PC-9 (cell line): ENCODE data around the gene PC. TPM values are rescaled to one million over a fixed set of nuclear protein-coding genes. Genes with fewer than 3 reads are reported as not detected.

Experiments used
- BruUV-seq: library from RNA; stranded (reverse); fragments of 400-500 nt; replicated peaks from 2 replicates; lab custom pipeline; 2021; lab: Mats Ljungman, UMichigan
- CTCF ChIA-PET: fragments of 300-600 bp; sonication (Branson Sonifier 250); formaldehyde crosslinking; loops from one replicate; lab custom pipeline; 2022; ENCODE audit warnings: antibody characterized with exemption; lab: Charles Lee
- POLR2A ChIA-PET: fragments of 300-600 bp; sonication (Branson Sonifier 250); formaldehyde crosslinking; loops from one replicate; lab custom pipeline; 2022; ENCODE audit warnings: antibody characterized with exemption; ENCODE audit not compliant: unreplicated experiment; lab: Charles Lee
- DNase-seq, 2 experiments: peaks; one replicate each; pipeline versions ENCODE4 v3.0.0 to v3.0.0-alpha.2; 2015 to 2022; ENCODE audit warnings: mixed read lengths in 1 of 2
- H2AFZ ChIP-seq: fragments of 200-600 bp; sonication (generic); 2 replicates; pipeline ENCODE4 v1.8.1; 2017; ENCODE audit warnings: antibody characterized with exemption
- H3F3A ChIP-seq: fragments of 200-600 bp; sonication (generic); 2 replicates; pipeline ENCODE4 v1.8.1; 2017; ENCODE audit warnings: antibody characterized with exemption, mild to moderate bottlenecking, low read depth; ENCODE audit not compliant: insufficient read depth
- H3K27ac ChIP-seq: fragments of 200-600 bp; sonication (generic); 2 replicates; pipeline ENCODE4 v1.6.1; 2016; ENCODE audit warnings: mixed run types
- H3K27me3 ChIP-seq: fragments of 200-600 bp; sonication (generic); 2 replicates; pipeline ENCODE4 v1.6.1; 2016; ENCODE audit warnings: low read depth, mixed run types; ENCODE audit not compliant: insufficient read depth
- H3K36me3 ChIP-seq: fragments of 200-600 bp; sonication (generic); 2 replicates; pipeline ENCODE4 v1.6.1; 2016; ENCODE audit warnings: low read depth, mixed run types
- H3K4me1 ChIP-seq: fragments of 200-600 bp; sonication (generic); replicated peaks from 2 replicates; pipeline ENCODE4 v1.6.1; 2016; ENCODE audit warnings: mixed run types; ENCODE audit not compliant: insufficient read depth
- H3K4me2 ChIP-seq: fragments of 200-600 bp; sonication (generic); 2 replicates; pipeline ENCODE4 v1.6.1; 2017; ENCODE audit warnings: mixed run types
- H3K4me3 ChIP-seq: fragments of 200-600 bp; sonication (generic); 2 replicates; pipeline ENCODE4 v1.6.1; 2016; ENCODE audit warnings: mixed run types
- H3K79me2 ChIP-seq: fragments of 200-600 bp; sonication (generic); 2 replicates; pipeline ENCODE4 v1.6.1; 2017; ENCODE audit warnings: low read depth, mixed run types
- H3K9me2 ChIP-seq: fragments of 200-600 bp; sonication (generic); 2 replicates; pipeline ENCODE4 v1.8.1; 2017; ENCODE audit warnings: mild to moderate bottlenecking; ENCODE audit not compliant: insufficient read depth
- H3K9me3 ChIP-seq: fragments of 200-600 bp; sonication (generic); 2 replicates; pipeline ENCODE4 v1.8.1; 2016; ENCODE audit warnings: low read depth; ENCODE audit not compliant: insufficient read depth
- H4K20me1 ChIP-seq: fragments of 200-600 bp; sonication (generic); 2 replicates; pipeline ENCODE4 v1.8.1; 2017; ENCODE audit not compliant: insufficient read depth
- CTCF ChIP-seq: fragments of 200-600 bp; sonication (generic); conservative IDR thresholded peaks from 2 replicates; pipeline ENCODE4 v1.6.1; 2017; ENCODE audit warnings: mixed run types, antibody characterized with exemption, mild to moderate bottlenecking, moderate library complexity
- EZH2 ChIP-seq: fragments of 200-600 bp; sonication (generic); IDR thresholded peaks from 2 replicates; pipeline ENCODE4 v1.8.0; 2017; ENCODE audit warnings: antibody characterized with exemption, low read depth
- intact Hi-C: fragments of 100-400 bp; cut with micrococcal nuclease; formaldehyde crosslinking; loops from one replicate; pipeline ENCODE4 v1.10.0; 2022; ENCODE audit not compliant: unreplicated experiment
- total RNA-seq: library from RNA; stranded (reverse); gene quantifications from 2 replicates; pipeline ENCODE4 v1.2.3, GENCODE V29; 2021

PC gene
- total RNA-seq, 1 experiment from 2014 or later: 38.9 TPM

GRCh38 chr11:66823700-66824099 lies 134.5 kb downstream of the PC start:
- Histone ChIP-seq H2AFZ (no peak overlapping the region), H3K9me3 (no peaks in the 10 kb centered on the region), H3K4me1 (no peaks in the 10 kb centered on the region), H3K4me2 (no peak overlapping the region), H3K79me2 (no peaks in the 10 kb centered on the region), H3F3A (peaks cover 8% of the 10 kb centered on the region), H3K27ac (no peak overlapping the region), H3K36me3 (no peaks in the 10 kb centered on the region; the same call in 1 of the 2 replicates), H3K4me3 (no peak overlapping the region), H4K20me1 (no peaks in the 10 kb centered on the region), H3K27me3 (no peaks in the 10 kb centered on the region), H3K9me2 (no peaks in the 10 kb centered on the region)
- no TSS peak for BruUV-seq
- CTCF ChIA-PET: interaction anchor here (0.6 kb wide), 1 partner anchor 26 kb away, joined by 8 read pairs; no protein-coding TSS in a partner anchor
- TF ChIP-seq CTCF (no peak), EZH2 (no peak)
- POLR2A ChIA-PET: interaction anchor here (0.7 kb wide), 1 partner anchor 243 kb away, joined by 4 read pairs; no protein-coding TSS in a partner anchor
- DNase-seq: no peak
- intact Hi-C loops: no loop called here

DNA sequence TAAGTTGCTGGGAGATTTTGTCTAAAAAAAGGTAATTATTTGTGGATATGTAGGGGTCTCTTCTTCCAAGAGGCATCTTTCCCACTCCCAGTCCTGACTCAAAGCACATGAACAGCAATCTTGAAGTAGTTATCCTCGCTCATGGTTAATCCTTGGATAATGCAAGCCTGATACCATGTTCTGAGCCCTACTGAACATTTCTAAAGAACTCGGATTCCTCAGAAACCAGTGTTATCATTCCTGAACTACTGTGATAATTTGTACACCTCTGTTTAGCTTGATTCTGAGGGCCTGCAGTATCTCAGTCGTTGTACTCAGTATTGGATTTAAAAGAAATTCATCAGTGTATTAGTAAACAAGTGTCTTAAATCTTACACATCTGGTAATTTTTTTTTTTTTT lies 137.3 kb downstream of the PC start:
- Histone ChIP-seq H3K27ac (no peak overlapping the region), H3K4me1 (peaks cover 5% of the 10 kb centered on the region), H2AFZ (no peak overlapping the region), H3K4me2 (no peak overlapping the region), H3K4me3 (no peak overlapping the region), H3K9me2 (no peaks in the 10 kb centered on the region), H3K79me2 (no peaks in the 10 kb centered on the region), H3K36me3 (no peaks in the 10 kb centered on the region), H3K27me3 (no peaks in the 10 kb centered on the region), H3F3A (peaks cover 8% of the 10 kb centered on the region), H4K20me1 (no peaks in the 10 kb centered on the region), H3K9me3 (no peaks in the 10 kb centered on the region)
- ChIA-PET POLR2A (no interaction called here), CTCF (interaction anchor here (0.6 kb wide), 1 partner anchor 17 kb away, joined by 3 read pairs; no protein-coding TSS in a partner anchor)
- no TSS peak for BruUV-seq
- intact Hi-C loops: no loop called here
- DNase-seq: no peak
- TF ChIP-seq EZH2: no peak
- TF ChIP-seq CTCF: no peak

DNA sequence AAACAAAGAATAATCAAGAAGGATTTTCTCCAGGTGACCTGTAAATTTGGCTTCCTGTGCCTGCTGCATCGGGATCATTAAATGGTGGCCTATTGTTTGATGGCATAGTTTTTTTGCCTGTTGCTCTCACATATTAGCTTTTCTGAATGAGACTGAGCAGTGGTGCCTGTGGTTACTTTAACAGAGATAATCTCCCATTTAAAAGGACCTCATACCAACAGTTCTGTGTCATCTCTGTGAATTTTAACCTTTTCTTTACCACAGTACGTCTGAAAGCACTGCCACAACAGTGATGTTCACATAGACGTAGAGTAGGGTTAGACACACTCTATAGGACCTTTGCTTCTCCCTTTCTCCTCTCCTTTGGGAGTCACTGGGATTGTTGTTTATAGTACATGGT lies 137.8 kb downstream of the PC start:
- peaks cover 10% of the 10 kb centered on the region for H3K4me1 ChIP-seq
- no peak overlapping the region for H3K4me3 ChIP-seq
- H4K20me1 ChIP-seq: no peaks in the 10 kb centered on the region
- H3K27ac ChIP-seq: no peak overlapping the region
- H3K27me3 ChIP-seq: no peaks in the 10 kb centered on the region
- no peaks in the 10 kb centered on the region for H3K9me2 ChIP-seq
- H2AFZ ChIP-seq: no peak overlapping the region
- DNase-seq: no peak
- intact Hi-C loops: no loop called here
- no peak for TF ChIP-seq EZH2
- no peak for TF ChIP-seq CTCF
- no peaks in the 10 kb centered on the region for H3K9me3 ChIP-seq
- H3K36me3 ChIP-seq: no peaks in the 10 kb centered on the region
- BruUV-seq: no TSS peak
- peaks cover 10% of the 10 kb centered on the region for H3F3A ChIP-seq
- no peak overlapping the region for H3K4me2 ChIP-seq
- no peaks in the 10 kb centered on the region for H3K79me2 ChIP-seq
- CTCF ChIA-PET: interaction anchor here (0.6 kb wide), 1 partner anchor 17 kb away, joined by 3 read pairs; no protein-coding TSS in a partner anchor
- POLR2A ChIA-PET: no interaction called here
